ENCODE data around the gene SIL1. TPM values are rescaled to one million over a fixed set of nuclear protein-coding genes. Genes with fewer than 3 reads are reported as not detected.

SIL1 gene
- total and polyA plus RNA-seq, 5 donors from 2014 or later: 9.8 to 12.3 (median 11.2) TPM

- Histone ChIP-seq H3K9me3 (ENCODE audit: control insufficient read depth in 2 of 2, low read length in 2 of 2) (no peaks in the 10 kb centered on the region), H3K27ac (ENCODE audit: insufficient read depth, low read length, poor library complexity, severe bottlenecking) (no peak overlapping the region), H3K4me1 (ENCODE audit: control insufficient read depth, insufficient read depth, low read length, poor library complexity, severe bottlenecking) (no peaks in the 10 kb centered on the region), H3K4me3 (ENCODE audit: low read depth, low read length) (no peak overlapping the region), H3K36me3 (ENCODE audit: control insufficient read depth, insufficient read depth, low read length) (no peaks in the 10 kb centered on the region), H3K27me3 (ENCODE audit: control insufficient read depth, insufficient read depth, low read length) (peaks cover 4% of the 10 kb centered on the region)
- DNase-seq (no peak), ATAC-seq (ENCODE audit: low read depth in 2 of 2) (no peak)
- Mint-ChIP-seq H3K4me1 (no peaks in the 10 kb centered on the region), H3K27me3 (no peaks in the 10 kb centered on the region), H3K27ac (no peak overlapping the region), H3K4me3 (no peak overlapping the region), H3K9me3 (peaks cover 0 to 2% (median 0%) of the 10 kb centered on the region in 7 donors), H3K36me3 (no peaks in the 10 kb centered on the region)
Measured at GRCh38 chr5:139212906-139213305, 14.7 kb upstream of the SIL1 start.

GRCh38 chr5:139212486-139212885, 14.3 kb upstream of the SIL1 start:
- Mint-ChIP-seq H3K27ac (no peak overlapping the region), H3K9me3 (peaks cover 0 to 2% (median 0%) of the 10 kb centered on the region in 7 donors), H3K4me1 (no peaks in the 10 kb centered on the region), H3K4me3 (no peak overlapping the region), H3K36me3 (no peaks in the 10 kb centered on the region), H3K27me3 (no peaks in the 10 kb centered on the region)
- Histone ChIP-seq H3K27ac (ENCODE audit: insufficient read depth, low read length, poor library complexity, severe bottlenecking) (no peak overlapping the region), H3K9me3 (ENCODE audit: control insufficient read depth in 2 of 2, low read length in 2 of 2) (no peaks in the 10 kb centered on the region), H3K36me3 (ENCODE audit: control insufficient read depth, insufficient read depth, low read length) (no peaks in the 10 kb centered on the region), H3K4me1 (ENCODE audit: control insufficient read depth, insufficient read depth, low read length, poor library complexity, severe bottlenecking) (no peaks in the 10 kb centered on the region), H3K4me3 (ENCODE audit: low read depth, low read length) (no peak overlapping the region), H3K27me3 (ENCODE audit: control insufficient read depth, insufficient read depth, low read length) (peaks cover 4% of the 10 kb centered on the region)
- no peak for DNase-seq
- no peak for ATAC-seq (ENCODE audit: low read depth in 2 of 2)

- H3K9me3 Mint-ChIP-seq: peaks cover 0 to 4% (median 0%) of the 10 kb centered on the region in 7 donors
- ATAC-seq (ENCODE audit: low read depth in 2 of 2): no peak
- H3K27ac Mint-ChIP-seq: no peak overlapping the region
Measured at GRCh38 chr5:139210585-139210984, 12.4 kb upstream of the SIL1 start.

GRCh38 chr5:139207297-139208000, 9.3 kb upstream of the SIL1 start:
- H3K4me1 Mint-ChIP-seq: no peaks in the 10 kb centered on the region
- H3K27me3 Mint-ChIP-seq: no peaks in the 10 kb centered on the region
- Histone ChIP-seq H3K4me1 (ENCODE audit: control insufficient read depth, insufficient read depth, low read length, poor library complexity, severe bottlenecking) (no peaks in the 10 kb centered on the region), H3K27ac (ENCODE audit: insufficient read depth, low read length, poor library complexity, severe bottlenecking) (no peak overlapping the region), H3K4me3 (ENCODE audit: low read depth, low read length) (no peak overlapping the region), H3K36me3 (ENCODE audit: control insufficient read depth, insufficient read depth, low read length) (no peaks in the 10 kb centered on the region), H3K9me3 (ENCODE audit: control insufficient read depth in 2 of 2, low read length in 2 of 2) (no peaks in the 10 kb centered on the region), H3K27me3 (ENCODE audit: control insufficient read depth, insufficient read depth, low read length) (no peaks in the 10 kb centered on the region)
- no peak overlapping the region for H3K4me3 Mint-ChIP-seq
- ATAC-seq (ENCODE audit: low read depth in 2 of 2) (no peak), DNase-seq (no peak)
- H3K36me3 Mint-ChIP-seq: no peaks in the 10 kb centered on the region
- H3K27ac Mint-ChIP-seq: no peak overlapping the region
- H3K9me3 Mint-ChIP-seq: peaks cover 0 to 2% (median 0%) of the 10 kb centered on the region in 7 donors

More at GRCh38 chr5:139210585-139210984, 12.4 kb upstream of the SIL1 start:
- H3K36me3 ChIP-seq (ENCODE audit: control insufficient read depth, insufficient read depth, low read length): no peaks in the 10 kb centered on the region
- Mint-ChIP-seq H3K4me1 (no peaks in the 10 kb centered on the region), H3K4me3 (no peak overlapping the region), H3K27me3 (no peaks in the 10 kb centered on the region), H3K36me3 (no peaks in the 10 kb centered on the region)
- no peak for DNase-seq
- no peak overlapping the region for H3K27ac ChIP-seq (ENCODE audit: insufficient read depth, low read length, poor library complexity, severe bottlenecking)
- H3K4me1 ChIP-seq (ENCODE audit: control insufficient read depth, insufficient read depth, low read length, poor library complexity, severe bottlenecking): no peaks in the 10 kb centered on the region
- no peaks in the 10 kb centered on the region for H3K9me3 ChIP-seq (ENCODE audit: control insufficient read depth in 2 of 2, low read length in 2 of 2)
- H3K27me3 ChIP-seq (ENCODE audit: control insufficient read depth, insufficient read depth, low read length): peaks cover 4% of the 10 kb centered on the region
- H3K4me3 ChIP-seq (ENCODE audit: low read depth, low read length): no peak overlapping the region

- H3K4me1 Mint-ChIP-seq: no peaks in the 10 kb centered on the region
- H3K9me3 Mint-ChIP-seq: peaks cover 0 to 2% (median 0%) of the 10 kb centered on the region in 7 donors
- no peak overlapping the region for H3K27ac Mint-ChIP-seq
- H3K27me3 ChIP-seq (ENCODE audit: control insufficient read depth, insufficient read depth, low read length): no peaks in the 10 kb centered on the region
- H3K4me3 Mint-ChIP-seq: no peak overlapping the region
- no peaks in the 10 kb centered on the region for H3K9me3 ChIP-seq (ENCODE audit: control insufficient read depth in 2 of 2, low read length in 2 of 2)
- DNase-seq (no peak), ATAC-seq (ENCODE audit: low read depth in 2 of 2) (no peak)
- no peaks in the 10 kb centered on the region for H3K36me3 Mint-ChIP-seq
- H3K27ac ChIP-seq (ENCODE audit: insufficient read depth, low read length, poor library complexity, severe bottlenecking): no peak overlapping the region
- no peaks in the 10 kb centered on the region for H3K4me1 ChIP-seq (ENCODE audit: control insufficient read depth, insufficient read depth, low read length, poor library complexity, severe bottlenecking)
- H3K36me3 ChIP-seq (ENCODE audit: control insufficient read depth, insufficient read depth, low read length): no peaks in the 10 kb centered on the region
- H3K27me3 Mint-ChIP-seq: no peaks in the 10 kb centered on the region
- H3K4me3 ChIP-seq (ENCODE audit: low read depth, low read length): no peak overlapping the region
Measured at GRCh38 chr5:139205586-139205985, 7.4 kb upstream of the SIL1 start.

GRCh38 chr5:139205124-139205523, 7.0 kb upstream of the SIL1 start:
- no peak overlapping the region for H3K4me3 ChIP-seq (ENCODE audit: low read depth, low read length)
- DNase-seq (no peak), ATAC-seq (ENCODE audit: low read depth in 2 of 2) (no peak)
- no peaks in the 10 kb centered on the region for H3K4me1 ChIP-seq (ENCODE audit: control insufficient read depth, insufficient read depth, low read length, poor library complexity, severe bottlenecking)
- Mint-ChIP-seq H3K36me3 (no peaks in the 10 kb centered on the region), H3K27ac (no peak overlapping the region), H3K27me3 (no peaks in the 10 kb centered on the region), H3K4me3 (no peak overlapping the region), H3K9me3 (peaks cover 0 to 2% (median 0%) of the 10 kb centered on the region in 7 donors), H3K4me1 (no peaks in the 10 kb centered on the region)
- no peaks in the 10 kb centered on the region for H3K36me3 ChIP-seq (ENCODE audit: control insufficient read depth, insufficient read depth, low read length)
- H3K27me3 ChIP-seq (ENCODE audit: control insufficient read depth, insufficient read depth, low read length): no peaks in the 10 kb centered on the region
- H3K27ac ChIP-seq (ENCODE audit: insufficient read depth, low read length, poor library complexity, severe bottlenecking): no peak overlapping the region
- no peaks in the 10 kb centered on the region for H3K9me3 ChIP-seq (ENCODE audit: control insufficient read depth in 2 of 2, low read length in 2 of 2)

GRCh38 chr5:139204196-139204595, 6.0 kb upstream of the SIL1 start:
- H3K4me3 ChIP-seq (ENCODE audit: low read depth, low read length): no peak overlapping the region
- no peak for ATAC-seq (ENCODE audit: low read depth in 2 of 2)
- no peak for DNase-seq
- H3K4me3 Mint-ChIP-seq: peak overlapping the region in 1 of 4 donors; percentile 4
- no peaks in the 10 kb centered on the region for H3K36me3 Mint-ChIP-seq
- no peaks in the 10 kb centered on the region for H3K4me1 ChIP-seq (ENCODE audit: control insufficient read depth, insufficient read depth, low read length, poor library complexity, severe bottlenecking)
- H3K9me3 ChIP-seq (ENCODE audit: control insufficient read depth in 2 of 2, low read length in 2 of 2): no peaks in the 10 kb centered on the region
- H3K27me3 ChIP-seq (ENCODE audit: control insufficient read depth, insufficient read depth, low read length): no peaks in the 10 kb centered on the region
- no peaks in the 10 kb centered on the region for H3K36me3 ChIP-seq (ENCODE audit: control insufficient read depth, insufficient read depth, low read length)
- no peak overlapping the region for H3K27ac Mint-ChIP-seq
- peaks cover 0 to 5% (median 0%) of the 10 kb centered on the region in 4 donors for H3K4me1 Mint-ChIP-seq
- H3K9me3 Mint-ChIP-seq: peaks cover 0 to 2% (median 0%) of the 10 kb centered on the region in 7 donors
- no peak overlapping the region for H3K27ac ChIP-seq (ENCODE audit: insufficient read depth, low read length, poor library complexity, severe bottlenecking)
- H3K27me3 Mint-ChIP-seq: no peaks in the 10 kb centered on the region

- ATAC-seq (ENCODE audit: low read depth in 2 of 2): no peak
- Histone ChIP-seq H3K36me3 (ENCODE audit: control insufficient read depth, insufficient read depth, low read length) (no peaks in the 10 kb centered on the region), H3K27ac (ENCODE audit: insufficient read depth, low read length, poor library complexity, severe bottlenecking) (no peak overlapping the region), H3K4me3 (ENCODE audit: low read depth, low read length) (no peak overlapping the region), H3K4me1 (ENCODE audit: control insufficient read depth, insufficient read depth, low read length, poor library complexity, severe bottlenecking) (peaks cover 15% of the 10 kb centered on the region), H3K27me3 (ENCODE audit: control insufficient read depth, insufficient read depth, low read length) (no peaks in the 10 kb centered on the region), H3K9me3 (ENCODE audit: control insufficient read depth in 2 of 2, low read length in 2 of 2) (no peaks in the 10 kb centered on the region)
- peak overlapping the region in 2 of 3 donors; percentile 6 to 69 for H3K27ac Mint-ChIP-seq
- peak overlapping the region in 2 of 4 donors; percentile 34 to 69 for H3K4me3 Mint-ChIP-seq
- H3K36me3 Mint-ChIP-seq: peaks cover 3% of the 10 kb centered on the region
- no peak for DNase-seq
- no peaks in the 10 kb centered on the region for H3K27me3 Mint-ChIP-seq
- peaks cover 13 to 25% (median 18%) of the 10 kb centered on the region in 4 donors for H3K4me1 Mint-ChIP-seq
- peaks cover 0 to 1% (median 0%) of the 10 kb centered on the region in 7 donors for H3K9me3 Mint-ChIP-seq
Measured at GRCh38 chr5:139199321-139199720, 1.2 kb upstream of the SIL1 start.

All from CD4-positive, CD25-positive, alpha-beta regulatory T cell (primary cell).